GM12865 (cell line): Measurements from ENCODE around the gene PPP2R2C.

ENCODE experiments used
- DNase-seq: peaks from one replicate; pipeline ENCODE4 v3.0.0; 2010; ENCODE audit warnings: low read depth
- H3K4me3 ChIP-seq: 2 replicates; pipeline ENCODE4 v1.5.1; 2011; ENCODE audit warnings: mild to moderate bottlenecking, low read depth, low read length, control low read depth
- TF ChIP-seq, protein P1 (sequence below): IDR thresholded peaks from 2 replicates; pipeline ENCODE4 v1.5.1; 2011; ENCODE audit warnings: low read length, control low read depth, low read depth, inconsistent platforms; ENCODE audit not compliant: insufficient read depth; ENCODE audit errors: missing control alignments

The PPP2R2C gene

DNA sequence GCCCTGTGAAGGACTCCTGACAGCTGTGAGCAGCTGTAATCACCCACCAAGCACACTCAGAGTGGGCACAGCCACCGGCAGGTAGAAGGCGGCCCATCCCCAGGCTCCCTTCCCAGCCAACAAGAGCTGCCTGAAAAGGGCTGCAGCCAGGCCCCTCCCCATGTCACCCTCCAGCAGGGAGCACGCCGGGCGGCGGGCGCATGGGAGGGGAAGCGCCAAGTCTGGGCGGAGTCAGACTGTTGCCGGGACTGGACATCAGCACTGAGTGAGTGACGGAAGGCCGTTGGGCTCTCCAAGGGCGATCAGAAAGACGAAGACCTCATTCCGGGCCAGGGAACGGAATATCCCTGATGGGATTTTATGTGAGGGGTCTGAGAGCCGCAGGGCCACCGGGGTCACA lies 82.1 kb downstream of the PPP2R2C start:
- TF ChIP-seq, protein P1, sequence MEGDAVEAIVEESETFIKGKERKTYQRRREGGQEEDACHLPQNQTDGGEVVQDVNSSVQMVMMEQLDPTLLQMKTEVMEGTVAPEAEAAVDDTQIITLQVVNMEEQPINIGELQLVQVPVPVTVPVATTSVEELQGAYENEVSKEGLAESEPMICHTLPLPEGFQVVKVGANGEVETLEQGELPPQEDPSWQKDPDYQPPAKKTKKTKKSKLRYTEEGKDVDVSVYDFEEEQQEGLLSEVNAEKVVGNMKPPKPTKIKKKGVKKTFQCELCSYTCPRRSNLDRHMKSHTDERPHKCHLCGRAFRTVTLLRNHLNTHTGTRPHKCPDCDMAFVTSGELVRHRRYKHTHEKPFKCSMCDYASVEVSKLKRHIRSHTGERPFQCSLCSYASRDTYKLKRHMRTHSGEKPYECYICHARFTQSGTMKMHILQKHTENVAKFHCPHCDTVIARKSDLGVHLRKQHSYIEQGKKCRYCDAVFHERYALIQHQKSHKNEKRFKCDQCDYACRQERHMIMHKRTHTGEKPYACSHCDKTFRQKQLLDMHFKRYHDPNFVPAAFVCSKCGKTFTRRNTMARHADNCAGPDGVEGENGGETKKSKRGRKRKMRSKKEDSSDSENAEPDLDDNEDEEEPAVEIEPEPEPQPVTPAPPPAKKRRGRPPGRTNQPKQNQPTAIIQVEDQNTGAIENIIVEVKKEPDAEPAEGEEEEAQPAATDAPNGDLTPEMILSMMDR = no peak
- no peak overlapping the region for H3K4me3 ChIP-seq
- DNase-seq = no peak

DNA sequence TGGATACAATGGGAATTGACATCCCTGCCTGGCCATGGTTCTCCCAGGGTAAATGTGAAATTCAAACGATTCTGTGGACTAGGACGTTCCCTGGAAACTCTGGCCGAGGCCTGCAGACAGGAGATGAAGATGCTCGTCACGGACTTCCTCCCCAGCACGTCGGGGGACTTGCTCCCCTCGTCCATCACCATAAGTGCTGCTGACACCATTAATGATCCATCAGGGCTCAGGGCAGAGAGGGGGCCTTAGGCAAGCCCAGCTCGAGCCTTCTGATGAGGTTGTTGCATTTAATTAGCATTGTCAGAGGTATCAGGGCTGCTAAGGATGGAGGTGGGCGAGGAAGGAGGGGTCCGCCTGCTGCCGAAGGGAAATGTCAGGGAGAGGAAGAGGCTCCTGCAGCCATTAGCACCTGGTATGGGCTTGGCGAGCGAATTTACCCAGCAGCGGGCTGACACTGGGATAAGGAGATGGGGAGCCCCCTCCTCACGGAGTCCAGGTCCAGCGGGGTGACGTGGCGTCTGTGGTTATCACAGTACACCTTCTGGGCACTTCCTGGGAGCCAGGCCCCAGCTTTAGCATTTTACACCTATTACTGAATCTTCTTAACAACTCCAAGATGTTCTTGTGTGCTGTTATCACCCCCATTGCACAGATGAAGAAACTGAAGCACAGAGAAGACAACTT lies 83.1 kb downstream of the PPP2R2C start:
- TF ChIP-seq, protein P1 = no peak
- DNase-seq = no peak
- no peak overlapping the region for H3K4me3 ChIP-seq

DNA sequence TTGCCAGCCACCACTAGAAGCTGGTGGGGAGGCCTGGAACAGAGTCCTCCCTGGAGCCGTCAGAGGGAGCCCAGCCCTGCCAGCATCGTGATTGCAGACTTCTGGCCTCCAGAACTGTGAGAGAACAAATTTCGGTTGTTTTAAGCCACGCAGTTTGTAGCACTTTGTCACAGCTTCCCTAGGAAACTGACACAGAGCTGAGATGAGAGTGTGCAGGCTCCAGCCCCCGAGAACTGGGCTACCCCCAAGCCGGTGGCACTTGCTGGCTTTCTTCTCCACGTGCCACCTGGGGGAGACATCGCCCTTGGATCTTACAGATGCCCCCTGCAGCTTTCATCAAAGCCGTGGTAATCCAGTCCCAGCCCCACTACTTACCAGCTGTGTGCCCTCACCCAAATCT lies 83.7 kb downstream of the PPP2R2C start:
- no peak overlapping the region for H3K4me3 ChIP-seq
- TF ChIP-seq, protein P1 = no peak
- DNase-seq = no peak

DNA sequence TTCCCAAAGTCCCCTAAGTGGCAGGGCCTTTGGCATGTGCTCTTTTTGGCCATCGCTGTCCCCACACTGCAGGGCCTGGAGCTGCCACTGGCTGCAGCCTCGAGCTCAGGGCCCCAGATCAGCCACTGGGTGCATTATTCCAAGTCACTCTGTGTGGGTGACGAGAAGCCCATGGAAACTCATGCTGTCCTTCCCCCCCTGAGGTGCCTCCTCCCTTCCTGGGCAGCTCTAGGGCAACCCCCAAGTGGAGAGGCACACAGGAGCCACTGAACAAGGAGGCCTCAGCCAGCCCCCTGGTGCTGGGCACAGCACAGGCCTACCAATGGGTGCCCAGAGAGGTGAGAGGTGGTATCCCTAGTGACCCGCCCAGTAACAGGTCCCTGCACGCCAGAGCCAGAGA lies 84.5 kb downstream of the PPP2R2C start:
- TF ChIP-seq, protein P1 = no peak
- H3K4me3 ChIP-seq = no peak overlapping the region
- DNase-seq = no peak

DNA sequence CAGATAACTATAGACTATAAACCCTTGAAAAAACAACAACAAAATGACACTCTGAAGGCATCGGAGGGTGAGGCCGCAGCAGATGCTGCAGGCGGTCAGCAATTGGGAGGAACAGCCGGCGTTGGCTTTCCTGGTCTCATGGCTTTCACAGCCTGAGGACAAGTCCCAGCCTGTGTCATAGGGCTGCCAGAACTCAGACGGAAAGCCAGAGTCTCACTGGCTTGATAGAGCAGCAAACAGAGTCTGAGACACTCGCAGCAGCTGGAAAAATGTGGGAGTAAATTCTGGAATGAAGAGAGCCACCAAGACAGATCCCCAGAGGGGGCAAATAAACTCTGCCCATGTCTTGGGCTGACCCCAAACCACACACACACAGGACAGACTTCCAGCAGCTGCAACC lies 86.3 kb downstream of the PPP2R2C start:
- no peak for DNase-seq
- H3K4me3 ChIP-seq = no peak overlapping the region

DNA sequence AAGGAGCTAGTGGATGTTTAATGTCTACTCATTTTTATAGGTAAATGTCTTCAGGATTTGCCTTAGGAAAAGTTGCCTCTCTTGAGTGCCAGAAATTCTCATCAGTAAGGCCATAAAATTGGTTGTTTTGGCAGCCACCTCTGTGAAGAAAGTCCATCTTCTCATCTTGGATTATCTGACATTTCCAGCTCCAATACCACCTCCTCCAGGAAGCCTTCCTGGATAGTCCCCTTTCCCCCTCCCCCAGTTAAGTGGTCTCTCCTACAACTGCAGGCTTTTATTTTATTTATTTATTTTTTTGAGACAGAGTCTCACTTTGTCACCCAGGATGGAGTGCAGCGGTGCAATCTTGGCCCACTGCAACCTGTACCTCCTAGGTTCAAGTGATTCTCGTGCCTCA lies 87.1 kb downstream of the PPP2R2C start:
- TF ChIP-seq, protein P1 = no peak
- no peak for DNase-seq
- no peak overlapping the region for H3K4me3 ChIP-seq

More for the DNA sequence above, 86.3 kb downstream of the PPP2R2C start:
- TF ChIP-seq, protein P1 = no peak

DNA sequence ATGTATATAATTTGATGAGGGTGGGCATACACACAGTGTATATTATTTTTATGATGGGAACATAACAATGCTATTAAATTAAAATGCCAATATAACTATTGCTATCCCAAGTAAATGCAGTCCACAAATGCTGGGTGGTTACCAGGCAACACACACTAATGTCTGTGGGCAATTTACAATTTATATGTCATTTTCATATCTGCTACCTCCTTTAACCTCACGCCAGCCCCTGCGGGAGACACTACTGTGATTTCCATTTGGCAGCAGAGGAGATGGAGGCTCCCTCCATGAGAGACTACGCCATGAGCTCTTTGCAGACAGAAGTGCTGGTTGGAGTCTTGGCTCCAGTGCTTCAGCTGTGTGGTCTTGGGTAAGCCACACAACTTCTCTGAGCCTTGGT lies 87.9 kb downstream of the PPP2R2C start:
- no peak for DNase-seq
- no peak overlapping the region for H3K4me3 ChIP-seq
- TF ChIP-seq, protein P1 = no peak
